KOPT-K1 (cell line): Measurements from ENCODE around the gene RNU1-2.
"Not testable (repeated sequence)": the region's sequence is repeated elsewhere in the genome, so short reads cannot be mapped to it uniquely, and the experiment has no call there.

ENCODE experiments used
- H3K27ac ChIP-seq: fragments of 200-600 bp; sonication (generic); 2 replicates; pipeline ENCODE4 v1.5.1; 2016; ENCODE audit warnings: antibody characterized with exemption, mild to moderate bottlenecking, low read depth, low read length; ENCODE audit not compliant: poor library complexity, severe bottlenecking
- H3K36me3 ChIP-seq: fragments of 200-600 bp; sonication (generic); 2 replicates; pipeline ENCODE4 v1.5.1; 2017; ENCODE audit warnings: antibody characterized with exemption, mild to moderate bottlenecking, low read length, moderate library complexity; ENCODE audit not compliant: insufficient read depth
- H3K9me3 ChIP-seq: fragments of 200-600 bp; sonication (generic); 2 replicates; pipeline ENCODE4 v1.5.1; 2017; ENCODE audit warnings: antibody characterized with exemption, low read length, mild to moderate bottlenecking; ENCODE audit not compliant: insufficient read depth, poor library complexity, severe bottlenecking

RNU1-2 gene

GRCh38 chr1:16898298-16898697, 2.5 kb downstream of the RNU1-2 start:
- H3K27ac ChIP-seq, H3K9me3 ChIP-seq, H3K36me3 ChIP-seq: not testable (repeated sequence)

GRCh38 chr1:16899020-16899419, 3.2 kb downstream of the RNU1-2 start:
- not testable (repeated sequence) for H3K9me3 ChIP-seq, H3K27ac ChIP-seq, H3K36me3 ChIP-seq

GRCh38 chr1:16900751-16901150, 5.0 kb downstream of the RNU1-2 start:
- Histone ChIP-seq H3K27ac (no peak overlapping the region), H3K36me3 (no peaks in the 10 kb centered on the region), H3K9me3 (no peaks in the 10 kb centered on the region)

- not testable (repeated sequence) for H3K27ac ChIP-seq, H3K36me3 ChIP-seq
These were observed 5.6 kb downstream of the RNU1-2 start for GRCh38 chr1:16901371-16901770.

GRCh38 chr1:16903054-16903453, 7.3 kb downstream of the RNU1-2 start:
- no peaks in the 10 kb centered on the region for H3K9me3 ChIP-seq
- no peaks in the 10 kb centered on the region for H3K36me3 ChIP-seq
- H3K27ac ChIP-seq: peak overlapping the region; percentile 97

More at GRCh38 chr1:16901371-16901770, 5.6 kb downstream of the RNU1-2 start:
- H3K9me3 ChIP-seq: not testable (repeated sequence)

- H3K27ac ChIP-seq: peak overlapping the region; percentile 97
- H3K36me3 ChIP-seq: no peaks in the 10 kb centered on the region
- no peaks in the 10 kb centered on the region for H3K9me3 ChIP-seq
These were observed 7.6 kb downstream of the RNU1-2 start for GRCh38 chr1:16903458-16903796.

- Histone ChIP-seq H3K36me3 (no peaks in the 10 kb centered on the region), H3K9me3 (no peaks in the 10 kb centered on the region), H3K27ac (peak overlapping the region; percentile 97)
These were observed 8.9 kb downstream of the RNU1-2 start for GRCh38 chr1:16904560-16905109.

- no peaks in the 10 kb centered on the region for H3K9me3 ChIP-seq
These were observed 9.5 kb downstream of the RNU1-2 start for GRCh38 chr1:16905110-16905867.

GRCh38 chr1:16905868-16906702, 10.3 kb downstream of the RNU1-2 start:
- H3K27ac ChIP-seq: peak overlapping the region; percentile 44
- no peaks in the 10 kb centered on the region for H3K36me3 ChIP-seq
- H3K9me3 ChIP-seq: no peaks in the 10 kb centered on the region

More at GRCh38 chr1:16905110-16905867, 9.5 kb downstream of the RNU1-2 start:
- Histone ChIP-seq H3K36me3 (no peaks in the 10 kb centered on the region), H3K27ac (peak overlapping the region; percentile 97)

GRCh38 chr1:16906873-16907272, 11.1 kb downstream of the RNU1-2 start:
- no peaks in the 10 kb centered on the region for H3K36me3 ChIP-seq
- H3K9me3 ChIP-seq: no peaks in the 10 kb centered on the region
- no peak overlapping the region for H3K27ac ChIP-seq

- no peaks in the 10 kb centered on the region for H3K36me3 ChIP-seq
These were observed 12.3 kb downstream of the RNU1-2 start for GRCh38 chr1:16907870-16908758.

GRCh38 chr1:16911851-16912721, 16.3 kb downstream of the RNU1-2 start:
- H3K27ac ChIP-seq, H3K36me3 ChIP-seq, H3K9me3 ChIP-seq: not testable (repeated sequence)

More at GRCh38 chr1:16907870-16908758, 12.3 kb downstream of the RNU1-2 start:
- Histone ChIP-seq H3K27ac (no peak overlapping the region), H3K9me3 (no peaks in the 10 kb centered on the region)

- H3K27ac ChIP-seq, H3K36me3 ChIP-seq, H3K9me3 ChIP-seq: not testable (repeated sequence)
These were observed 17.0 kb downstream of the RNU1-2 start for GRCh38 chr1:16912742-16913141.
